Upper lobe of right lung (tissue), 1 donor: ENCODE measurements around the gene METTL22. TPM values are rescaled to one million over a fixed set of nuclear protein-coding genes. Genes with fewer than 3 reads are reported as not detected.

Experiments used
- ATAC-seq: fragments of 200-7000 bp; cut with Tn5 transposase; one replicate; pipeline ENCODE4 v1.9.1; 2020; ENCODE audit warnings: mild to moderate bottlenecking, moderate library complexity
- DNase-seq: peaks from one replicate; pipeline ENCODE4 v3.0.0-alpha.2; 2020
- H3K27ac ChIP-seq: fragments of 200-600 bp; one replicate; pipeline ENCODE4 v1.8.0; 2022
- H3K27me3 ChIP-seq: fragments of 200-600 bp; one replicate; pipeline ENCODE4 v1.8.0; 2022; ENCODE audit warnings: mild to moderate bottlenecking
- H3K36me3 ChIP-seq: fragments of 200-600 bp; one replicate; pipeline ENCODE4 v1.8.0; 2022
- H3K4me1 ChIP-seq: fragments of 200-600 bp; one replicate; pipeline ENCODE4 v1.8.0; 2022
- H3K4me3 ChIP-seq: fragments of 200-600 bp; one replicate; pipeline ENCODE4 v1.8.0; 2022; ENCODE audit warnings: mild to moderate bottlenecking
- H3K9me3 ChIP-seq: fragments of 200-600 bp; one replicate; pipeline ENCODE4 v1.8.0; 2022
- CTCF ChIP-seq: fragments of 200-600 bp; IDR thresholded peaks from one replicate; pipeline ENCODE4 v1.8.0; 2022; ENCODE audit warnings: antibody characterized with exemption
- intact Hi-C: fragments of 100-400 bp; cut with DNase I; formaldehyde crosslinking; loops from one replicate; pipeline ENCODE4 v1.11.0; 2022
- total RNA-seq: library from RNA; stranded (reverse); fragmentation: NEBNext Ultra II Directional; extraction: Animal tissue kit (Norgen Biotek cat#: 25700); gene quantifications from one replicate; pipeline ENCODE4 v1.2.1, GENCODE V29; 2021
- donor health status: DM: no; HTN: yes; CAD: no; lungs with severe emphysema.

METTL22 gene
- total RNA-seq, 1 donor from 2014 or later = 38.6 TPM

GRCh38 chr16:8676737-8677375 lies 55.4 kb downstream of the METTL22 start:
- intact Hi-C loops = no loop called here
- no peaks in the 10 kb centered on the region for H3K27me3 ChIP-seq
- H3K4me1 ChIP-seq = peaks cover 11% of the 10 kb centered on the region
- no peak for TF ChIP-seq CTCF
- H3K9me3 ChIP-seq = no peaks in the 10 kb centered on the region
- no peaks in the 10 kb centered on the region for H3K36me3 ChIP-seq
- ATAC-seq (no peak), DNase-seq (no peak)
- H3K27ac ChIP-seq = no peak overlapping the region
- no peak overlapping the region for H3K4me3 ChIP-seq

- Histone ChIP-seq H3K4me3 (no peak overlapping the region), H3K36me3 (no peaks in the 10 kb centered on the region), H3K27me3 (no peaks in the 10 kb centered on the region), H3K27ac (no peak overlapping the region), H3K4me1 (peaks cover 11% of the 10 kb centered on the region), H3K9me3 (no peaks in the 10 kb centered on the region)
- no peak for TF ChIP-seq CTCF
- DNase-seq (no peak), ATAC-seq (no peak)
- intact Hi-C loops = no loop called here
Observed at GRCh38 chr16:8677481-8677880, 56.0 kb downstream of the METTL22 start.

- H3K9me3 ChIP-seq = no peaks in the 10 kb centered on the region
- ATAC-seq = no peak
- H3K4me3 ChIP-seq = no peak overlapping the region
- peaks cover 11% of the 10 kb centered on the region for H3K4me1 ChIP-seq
- no peak for DNase-seq
- no peak overlapping the region for H3K27ac ChIP-seq
- intact Hi-C loops = no loop called here
- TF ChIP-seq CTCF = no peak
- H3K36me3 ChIP-seq = no peaks in the 10 kb centered on the region
- no peaks in the 10 kb centered on the region for H3K27me3 ChIP-seq
Observed at GRCh38 chr16:8678068-8678927, 56.8 kb downstream of the METTL22 start.

- intact Hi-C loops = no loop called here
- Histone ChIP-seq H3K36me3 (no peaks in the 10 kb centered on the region), H3K4me3 (no peak overlapping the region), H3K27ac (no peak overlapping the region), H3K4me1 (peaks cover 7% of the 10 kb centered on the region), H3K27me3 (no peaks in the 10 kb centered on the region), H3K9me3 (no peaks in the 10 kb centered on the region)
- DNase-seq = no peak
- no peak for ATAC-seq
- TF ChIP-seq CTCF = no peak
Observed at GRCh38 chr16:8679151-8679550, 57.7 kb downstream of the METTL22 start.

GRCh38 chr16:8682551-8683259 lies 61.2 kb downstream of the METTL22 start:
- Histone ChIP-seq H3K4me1 (no peaks in the 10 kb centered on the region), H3K36me3 (no peaks in the 10 kb centered on the region), H3K9me3 (no peaks in the 10 kb centered on the region), H3K27me3 (no peaks in the 10 kb centered on the region), H3K27ac (no peak overlapping the region), H3K4me3 (no peak overlapping the region)
- DNase-seq (no peak), ATAC-seq (no peak)
- intact Hi-C loops = no loop called here
- no peak for TF ChIP-seq CTCF
